ENCODE results near the gene RBFOX1.

Gene RBFOX1

GRCh38 chr16:7332611-7333010 lies at the start of gene RBFOX1:
RBFOX1 (plus strand) TSS chr16:7332845.
- DNase-seq, result no peak

DNA sequence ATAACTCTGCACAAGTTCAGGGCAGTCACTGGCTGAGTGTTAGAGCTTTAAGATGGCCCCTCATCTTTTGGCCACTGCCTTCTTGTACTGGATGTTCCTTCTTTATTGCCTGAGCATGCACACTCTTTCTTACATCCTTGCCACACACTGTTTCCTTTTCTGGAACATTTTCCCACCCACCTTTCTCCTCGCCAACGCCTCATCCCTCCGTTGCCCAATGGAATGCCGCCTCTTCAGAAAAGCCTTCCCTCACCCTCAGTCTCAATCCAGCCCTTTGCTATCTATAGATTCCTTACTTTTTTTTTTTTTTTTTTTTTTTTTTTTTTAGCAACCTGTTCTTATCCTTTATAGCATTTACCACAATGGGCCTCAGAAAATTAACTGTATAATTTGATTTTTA lies 47.9 kb upstream of the RBFOX1 start:
- no peak for DNase-seq

- DNase-seq, result no peak
Measured at GRCh38 chr16:7285520-7285919, 47.1 kb upstream of the RBFOX1 start.

GRCh38 chr16:7289299-7289698 lies 43.3 kb upstream of the RBFOX1 start:
- DNase-seq, result no peak

- no peak for DNase-seq
Measured at GRCh38 chr16:7290682-7291081, 42.0 kb upstream of the RBFOX1 start.

DNA sequence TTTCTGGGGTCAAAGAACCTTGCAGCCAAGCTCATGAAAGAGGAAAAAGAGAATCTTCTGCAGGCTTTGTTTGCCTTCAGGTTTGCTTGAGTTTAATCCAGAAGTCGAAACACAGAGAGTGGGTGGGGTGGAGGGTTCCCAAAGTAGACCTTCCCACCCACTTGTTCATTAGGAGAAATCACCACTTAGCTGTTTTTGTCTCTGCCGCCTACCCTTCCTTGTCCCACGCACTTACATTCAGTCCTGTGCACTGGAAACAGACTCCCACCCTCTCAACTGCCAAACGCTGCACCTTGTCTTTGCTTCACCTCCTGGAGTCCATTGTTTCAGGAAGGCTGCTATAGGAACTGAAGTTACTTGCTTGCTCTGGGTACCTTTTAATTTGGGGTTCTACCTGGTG lies 38.6 kb upstream of the RBFOX1 start:
- no peak for DNase-seq

GRCh38 chr16:7303052-7303610 lies 29.5 kb upstream of the RBFOX1 start:
- no peak for DNase-seq

DNA sequence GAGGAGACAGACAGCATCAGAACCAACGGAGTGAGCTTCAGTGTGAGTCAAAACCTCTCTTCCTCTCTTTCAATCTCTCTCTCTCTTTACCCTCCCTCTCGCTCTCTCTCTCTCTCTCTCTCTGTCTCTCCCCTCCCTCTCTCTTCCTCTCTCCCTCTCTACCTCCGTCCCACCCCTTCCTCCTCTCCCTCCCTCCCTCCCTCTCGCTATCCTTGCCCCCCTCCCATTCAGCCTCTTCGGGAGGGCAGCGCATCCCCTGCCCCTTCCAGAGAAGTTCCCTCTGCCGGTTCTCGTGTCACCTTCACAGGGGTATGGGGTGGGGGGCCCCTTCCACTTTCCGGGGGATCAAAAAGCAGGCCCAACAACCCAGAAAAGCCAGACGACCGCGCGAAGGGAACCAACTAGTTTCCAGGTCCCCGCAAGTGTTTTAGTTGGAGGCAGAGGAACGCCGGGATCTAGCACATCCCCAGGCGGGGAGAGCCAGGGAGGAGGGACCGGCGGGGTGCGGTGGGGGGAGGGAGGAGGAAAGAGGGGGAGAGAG lies 28.9 kb upstream of the RBFOX1 start:
- DNase-seq, result no peak

- DNase-seq, result no peak
Measured at GRCh38 chr16:7304279-7304678, 28.4 kb upstream of the RBFOX1 start.

DNA sequence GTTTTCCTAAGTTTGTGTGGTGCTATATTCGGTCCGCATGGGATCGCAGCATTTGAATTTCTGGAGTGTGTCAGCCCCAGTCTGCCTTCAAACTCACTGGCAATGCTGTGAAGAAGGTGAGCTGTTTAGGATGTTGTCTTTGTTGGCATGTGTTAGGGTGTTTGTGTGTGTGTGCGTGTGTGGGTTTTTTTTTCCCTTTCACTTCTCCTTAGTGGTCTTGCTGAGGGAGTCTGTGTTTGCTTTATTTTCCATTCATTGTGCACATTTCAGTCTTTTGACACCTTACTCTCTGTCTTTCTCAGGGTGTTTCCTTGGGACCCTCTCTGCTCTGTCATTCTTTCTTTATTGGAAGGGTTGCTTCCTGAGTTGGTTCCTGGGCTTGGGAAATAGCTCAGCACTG lies 27.7 kb upstream of the RBFOX1 start:
- no peak for DNase-seq

GRCh38 chr16:7313170-7313569 lies 19.5 kb upstream of the RBFOX1 start:
- DNase-seq, result no peak

- no peak for DNase-seq
Measured at GRCh38 chr16:7314163-7314562, 18.5 kb upstream of the RBFOX1 start.

DNA sequence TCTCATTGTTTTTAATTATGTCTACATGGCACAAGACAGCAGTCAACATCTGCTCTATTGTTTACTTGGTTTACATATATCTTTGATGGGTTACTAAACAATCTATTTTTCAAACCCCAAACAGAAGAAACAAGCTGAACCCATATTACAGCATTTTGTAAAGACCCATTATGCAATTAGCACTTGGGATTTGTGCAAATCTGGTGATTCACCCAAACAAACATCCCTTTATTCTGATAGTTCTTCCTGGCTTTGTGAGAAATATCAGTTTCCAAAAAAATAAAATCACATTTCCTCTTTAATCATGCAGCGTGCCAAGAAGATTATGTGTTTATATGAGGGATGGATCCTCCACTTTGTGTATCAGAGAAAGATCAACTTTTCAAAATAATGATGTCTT lies 16.8 kb upstream of the RBFOX1 start:
- peak; percentile 80 for DNase-seq

DNA sequence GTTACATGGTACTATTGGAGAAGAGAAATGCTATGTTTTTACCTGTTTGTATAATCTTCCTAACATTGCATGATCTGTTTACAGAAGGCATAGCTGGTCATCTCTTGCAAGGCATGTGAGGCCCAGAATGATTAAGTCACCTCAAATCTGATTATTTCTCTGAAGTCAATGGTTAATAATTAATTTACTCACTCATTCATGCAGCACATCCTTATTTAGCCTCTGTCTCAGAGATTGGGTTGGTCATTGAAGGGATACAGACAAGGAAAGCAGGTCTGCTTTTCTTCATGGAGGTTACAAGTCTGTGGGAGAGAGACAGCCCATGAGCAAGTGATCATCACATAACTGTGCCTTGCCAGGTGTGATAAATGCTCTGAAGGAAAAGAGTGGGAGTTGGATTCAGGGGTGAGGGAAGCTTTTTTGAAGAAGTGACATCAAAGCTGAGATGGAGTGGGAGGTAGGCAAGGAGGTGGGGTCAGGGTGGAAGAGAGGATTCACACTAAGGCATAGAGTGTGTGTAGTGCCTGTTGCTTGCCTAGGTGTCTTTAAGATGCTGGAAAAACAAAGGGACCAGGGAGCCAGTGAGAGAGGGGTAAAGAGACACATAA lies 16.3 kb upstream of the RBFOX1 start:
- no peak for DNase-seq

- no peak for DNase-seq
Measured at GRCh38 chr16:7317982-7318381, 14.7 kb upstream of the RBFOX1 start.

GRCh38 chr16:7318686-7319085 lies 14.0 kb upstream of the RBFOX1 start:
- no peak for DNase-seq

- DNase-seq, result no peak
Measured at GRCh38 chr16:7319514-7319913, 13.1 kb upstream of the RBFOX1 start.

- no peak for DNase-seq
Measured at GRCh38 chr16:7321661-7322060, 11.0 kb upstream of the RBFOX1 start.

- DNase-seq, result no peak
Measured at GRCh38 chr16:7324321-7324720, 8.3 kb upstream of the RBFOX1 start.

GRCh38 chr16:7325834-7326233 lies 6.8 kb upstream of the RBFOX1 start:
- no peak for DNase-seq

- no peak for DNase-seq
Measured at GRCh38 chr16:7330709-7331108, 1.9 kb upstream of the RBFOX1 start.

- no peak for DNase-seq
Measured at GRCh38 chr16:7331997-7332396, 648 bp upstream of the RBFOX1 start.

DNA sequence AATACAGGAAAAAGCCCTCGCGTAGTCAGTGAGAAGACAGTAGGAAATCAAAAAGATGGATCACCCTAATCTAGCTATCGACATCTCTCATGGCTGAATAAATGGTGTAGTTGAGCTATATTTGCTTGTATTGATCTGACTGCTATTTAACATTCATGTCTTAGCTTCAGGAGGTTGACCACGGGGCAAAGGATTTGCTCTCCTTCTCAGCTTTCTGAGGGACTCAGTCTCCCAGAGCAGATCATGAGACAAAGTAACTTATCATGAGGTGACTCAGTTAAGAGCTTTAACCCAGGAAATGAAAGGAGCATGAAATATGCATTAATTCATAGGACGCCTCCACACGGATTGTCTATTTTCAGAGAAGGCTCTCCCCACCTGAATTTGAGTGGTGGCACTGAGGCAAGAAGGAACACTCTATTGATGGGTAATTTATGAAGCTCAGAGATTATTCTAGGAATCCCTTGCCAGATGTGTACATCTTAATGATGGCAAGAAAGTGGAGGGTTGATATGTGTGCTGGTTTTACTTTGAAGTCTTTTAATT lies 608 bp downstream of the RBFOX1 start:
- DNase-seq, result no peak

DNA sequence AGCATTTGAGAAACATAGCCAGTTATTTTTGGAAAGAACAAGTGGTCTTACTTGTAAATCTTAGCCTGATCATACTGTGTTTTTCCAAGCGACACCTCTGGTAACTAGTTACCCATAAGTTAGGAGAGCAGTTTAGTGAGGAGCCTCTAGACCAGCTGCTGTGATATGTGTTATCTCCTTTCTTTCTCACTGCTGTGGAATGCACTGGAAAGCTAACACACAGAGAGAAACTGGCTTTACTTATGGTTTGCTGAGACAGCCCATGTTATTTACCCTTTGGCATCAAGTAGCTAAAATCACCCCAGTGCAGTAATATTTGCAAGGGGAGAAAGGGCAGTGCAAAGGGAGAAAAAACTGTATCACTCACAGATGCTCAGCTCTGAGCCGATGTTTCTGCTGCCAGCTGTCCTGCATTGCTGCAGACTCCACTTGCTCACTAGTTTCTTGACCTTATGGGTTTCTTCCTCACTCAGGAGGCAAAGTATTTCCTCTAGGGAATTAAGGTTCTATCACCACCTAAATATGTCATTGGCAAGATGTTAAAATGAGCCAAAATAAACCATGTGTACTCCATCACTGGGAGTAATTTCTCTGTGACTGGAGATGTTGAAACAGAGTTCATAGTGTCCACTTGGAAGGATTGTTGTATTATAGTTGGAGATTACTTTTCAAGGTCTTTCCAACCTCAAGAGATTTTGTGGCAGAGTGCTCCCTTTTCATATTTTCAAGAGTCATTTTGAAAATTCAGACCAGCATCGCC lies 2.3 kb downstream of the RBFOX1 start:
- no peak for DNase-seq
